HFF-Myc (cell line): Measurements from ENCODE around the gene TMEM52.
A peak's percentile ranks its signal among the peaks of the same experiment; 100 is the strongest.

ENCODE experiments used
- DNase-seq: peaks from one replicate; pipeline ENCODE4 v3.0.0-alpha.2; 2011; ENCODE audit warnings: low read depth; ENCODE audit errors: extremely low read depth
- H3K4me3 ChIP-seq: replicated peaks from 2 replicates; pipeline ENCODE4 v1.5.1; 2011; ENCODE audit warnings: low read depth, mild to moderate bottlenecking, control low read depth, low read length
- TF ChIP-seq, protein P1 (sequence below): IDR thresholded peaks from 2 replicates; pipeline ENCODE4 v1.5.1; 2012; ENCODE audit warnings: mild to moderate bottlenecking, low read depth, low read length, control low read depth; ENCODE audit errors: missing control alignments

The TMEM52 gene

DNA sequence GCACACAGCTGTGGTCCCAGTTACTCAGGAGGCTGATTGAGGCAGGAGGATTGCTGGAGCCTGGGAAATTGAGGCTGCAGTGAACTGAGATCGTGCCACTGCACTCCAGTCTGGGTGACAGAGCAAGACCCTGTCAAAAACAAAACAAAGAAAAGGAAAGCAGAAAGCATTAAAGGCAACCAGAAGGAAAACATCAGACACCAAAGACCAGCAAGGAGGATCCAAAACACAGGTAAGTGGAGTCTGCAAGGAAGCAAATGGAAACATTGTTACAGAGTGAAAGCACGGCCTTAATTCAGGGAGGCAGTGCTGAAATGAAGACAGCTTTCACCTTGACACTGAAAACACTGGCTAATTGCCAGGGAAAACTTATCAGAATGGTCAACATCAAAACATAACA is 43.7 kb upstream of the TMEM52 start:
- H3K4me3 ChIP-seq = no peak overlapping the region

DNA sequence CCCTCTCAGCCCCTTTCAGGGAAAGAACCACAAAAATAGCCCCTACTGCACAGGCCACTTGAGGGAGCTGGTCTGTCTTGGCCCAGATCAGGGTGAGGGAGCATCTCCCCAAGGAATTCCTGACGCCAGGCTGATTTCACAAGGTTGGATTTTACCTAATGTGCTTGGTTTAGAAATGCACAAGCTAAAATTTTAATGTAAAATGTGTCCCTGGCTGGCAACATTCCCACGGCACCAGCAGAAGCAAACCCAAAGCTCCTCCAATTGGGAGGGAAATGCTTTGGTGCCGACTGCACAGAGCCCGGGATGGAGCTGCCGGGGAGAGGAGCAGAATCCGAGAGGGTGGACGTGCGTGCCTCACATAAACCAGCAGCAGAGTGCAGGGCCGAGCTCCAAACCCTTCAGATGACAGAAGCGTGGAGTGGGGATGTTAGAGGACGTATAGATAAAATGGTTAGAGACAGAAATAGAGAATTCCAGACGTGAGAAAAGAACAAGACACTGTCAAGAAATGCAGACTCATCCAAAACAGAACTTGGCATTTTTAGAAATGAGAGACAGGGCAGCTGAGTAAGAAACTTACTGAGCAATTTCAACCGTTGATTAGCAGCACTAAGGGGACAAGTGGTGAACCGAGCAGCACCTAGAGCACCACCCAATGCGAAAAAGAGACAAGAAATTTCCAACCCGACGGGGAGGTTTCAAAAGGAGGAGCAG is 41.6 kb upstream of the TMEM52 start:
- H3K4me3 ChIP-seq = no peak overlapping the region
- TF ChIP-seq, protein P1, sequence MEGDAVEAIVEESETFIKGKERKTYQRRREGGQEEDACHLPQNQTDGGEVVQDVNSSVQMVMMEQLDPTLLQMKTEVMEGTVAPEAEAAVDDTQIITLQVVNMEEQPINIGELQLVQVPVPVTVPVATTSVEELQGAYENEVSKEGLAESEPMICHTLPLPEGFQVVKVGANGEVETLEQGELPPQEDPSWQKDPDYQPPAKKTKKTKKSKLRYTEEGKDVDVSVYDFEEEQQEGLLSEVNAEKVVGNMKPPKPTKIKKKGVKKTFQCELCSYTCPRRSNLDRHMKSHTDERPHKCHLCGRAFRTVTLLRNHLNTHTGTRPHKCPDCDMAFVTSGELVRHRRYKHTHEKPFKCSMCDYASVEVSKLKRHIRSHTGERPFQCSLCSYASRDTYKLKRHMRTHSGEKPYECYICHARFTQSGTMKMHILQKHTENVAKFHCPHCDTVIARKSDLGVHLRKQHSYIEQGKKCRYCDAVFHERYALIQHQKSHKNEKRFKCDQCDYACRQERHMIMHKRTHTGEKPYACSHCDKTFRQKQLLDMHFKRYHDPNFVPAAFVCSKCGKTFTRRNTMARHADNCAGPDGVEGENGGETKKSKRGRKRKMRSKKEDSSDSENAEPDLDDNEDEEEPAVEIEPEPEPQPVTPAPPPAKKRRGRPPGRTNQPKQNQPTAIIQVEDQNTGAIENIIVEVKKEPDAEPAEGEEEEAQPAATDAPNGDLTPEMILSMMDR = no peak
- no peak for DNase-seq

More for the DNA sequence above, 43.7 kb upstream of the TMEM52 start:
- TF ChIP-seq, protein P1 = no peak
- DNase-seq = no peak

DNA sequence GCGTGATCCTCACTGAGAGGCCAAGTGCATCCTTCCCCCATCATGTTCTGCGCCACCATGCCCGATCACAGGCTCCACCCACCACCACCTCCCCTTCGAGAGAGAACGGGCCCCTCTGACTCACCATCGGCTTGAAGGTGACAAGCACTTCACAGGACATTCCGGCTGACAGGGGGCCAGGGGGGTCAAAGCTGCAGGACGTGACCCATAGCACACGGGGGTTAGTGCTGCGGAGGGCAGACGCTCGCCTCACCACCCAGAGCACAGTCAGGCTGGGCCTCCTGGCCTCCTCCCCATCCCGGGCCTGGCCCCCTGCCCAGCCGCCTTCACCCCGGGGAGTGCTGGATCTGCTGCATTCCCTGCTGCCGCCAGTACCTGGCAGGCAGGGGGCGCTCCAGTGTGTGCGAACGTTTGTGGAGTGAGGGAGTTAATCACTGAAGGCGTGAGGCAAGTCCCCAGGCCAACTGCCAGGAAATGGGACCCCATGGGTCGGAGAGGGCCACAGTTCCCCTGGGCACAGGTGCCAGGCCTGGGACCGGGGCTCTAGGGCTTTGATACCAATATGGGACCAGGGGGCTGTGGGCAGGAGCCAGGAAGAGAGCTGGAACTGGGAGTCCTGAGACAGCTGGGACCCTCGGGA is 40.9 kb upstream of the TMEM52 start:
- no peak overlapping the region for H3K4me3 ChIP-seq
- TF ChIP-seq, protein P1 = peak; percentile 85
- DNase-seq = no peak

DNA sequence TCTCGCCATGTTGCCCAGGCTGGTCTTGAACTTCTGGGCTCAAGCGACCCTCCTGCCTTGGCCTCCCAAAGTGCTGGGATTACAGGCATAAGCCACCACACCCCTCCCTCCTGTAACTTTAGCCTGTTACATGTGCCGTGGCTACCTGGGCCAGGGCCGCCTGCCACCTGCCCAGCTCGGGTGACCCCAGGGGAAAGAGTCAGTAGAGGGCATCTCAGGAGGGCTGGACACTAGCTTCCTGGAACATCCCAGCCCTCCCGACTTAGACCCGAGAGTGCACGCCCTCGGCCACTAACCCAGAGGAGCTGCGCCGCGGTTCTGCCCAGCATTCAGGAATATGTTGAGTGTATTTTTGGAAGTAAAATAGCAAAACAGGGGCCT is 40.4 kb upstream of the TMEM52 start:
- DNase-seq = no peak
- TF ChIP-seq, protein P1 = no peak
- no peak overlapping the region for H3K4me3 ChIP-seq

DNA sequence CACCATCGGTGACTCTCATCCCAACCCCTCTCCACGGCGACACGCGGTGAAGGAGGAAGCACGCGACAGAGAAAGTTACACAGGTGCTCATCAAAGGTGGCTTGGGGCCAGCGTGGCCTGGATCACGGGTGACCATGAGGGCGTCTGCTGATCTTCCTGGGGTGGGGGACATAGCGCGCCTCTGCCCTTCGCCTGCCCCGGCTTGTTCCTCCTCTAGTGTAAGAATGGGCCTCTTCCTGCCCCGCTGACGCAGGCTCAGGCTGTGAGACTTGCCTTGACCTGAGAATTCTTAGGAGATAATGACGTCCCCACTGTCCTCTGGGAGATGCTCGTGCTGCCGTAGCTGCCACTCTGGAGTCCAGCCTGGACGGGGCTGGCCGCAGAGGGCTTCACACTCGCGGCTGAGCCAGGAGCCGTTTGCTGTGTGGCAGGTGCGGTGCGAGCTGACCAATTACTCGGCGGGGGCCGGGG is 39.0 kb upstream of the TMEM52 start:
- no peak for DNase-seq
- TF ChIP-seq, protein P1 = no peak

DNA sequence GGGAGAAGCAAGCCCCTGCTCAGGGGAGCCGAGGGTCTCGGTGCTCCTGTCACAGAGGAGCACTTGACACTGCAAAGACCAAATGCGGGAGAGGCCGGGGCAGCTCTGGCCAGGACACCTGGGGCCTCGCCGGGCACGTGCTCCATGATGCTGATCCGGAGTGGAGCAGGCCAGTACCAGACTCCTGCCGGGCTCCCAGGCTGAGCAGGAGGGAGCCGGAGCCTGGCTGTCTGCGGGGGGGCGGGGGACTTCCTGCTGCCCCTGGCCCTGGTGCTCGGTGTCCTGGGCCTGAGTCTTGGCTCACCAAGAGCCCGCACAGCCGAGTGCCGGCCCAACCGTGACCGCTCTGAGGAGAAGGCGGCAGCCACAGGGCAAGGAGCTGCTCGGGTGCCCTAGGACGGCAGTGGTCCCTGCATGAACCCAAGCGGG is 38.5 kb upstream of the TMEM52 start:
- TF ChIP-seq, protein P1 = no peak
- DNase-seq = no peak
- no peak overlapping the region for H3K4me3 ChIP-seq

More for the DNA sequence above, 39.0 kb upstream of the TMEM52 start:
- H3K4me3 ChIP-seq = no peak overlapping the region
